ENCODE data around the gene PDIA2. TPM values are rescaled to one million over a fixed set of nuclear protein-coding genes. Genes with fewer than 3 reads are reported as not detected.
"Not testable (repeated sequence)": the region's sequence is repeated elsewhere in the genome, so short reads cannot be mapped to it uniquely, and the experiment has no call there.

The PDIA2 gene
- total RNA-seq, 1 donor from 2014 or later, result 1.6 TPM

DNA sequence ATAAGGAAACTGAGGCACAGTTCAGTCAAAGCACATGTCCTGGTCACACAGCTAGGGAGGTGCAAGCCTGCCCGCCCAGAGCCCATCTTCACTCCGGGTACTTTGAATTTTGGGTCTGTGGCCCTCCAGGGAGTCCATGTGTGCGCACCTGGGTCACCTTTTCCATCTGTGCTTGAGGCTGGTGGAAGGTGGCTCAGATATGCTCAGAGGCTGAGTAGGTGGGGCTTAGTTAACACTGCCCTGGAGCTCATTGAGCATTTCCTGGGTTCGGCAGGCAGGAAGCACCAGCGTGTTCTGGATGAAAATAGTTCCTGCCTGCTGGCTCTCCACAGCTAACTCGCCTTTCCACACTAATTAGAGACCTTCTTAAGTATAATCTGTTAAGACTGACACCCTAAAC is 29.1 kb upstream of the PDIA2 start:
- DNase-seq (ENCODE audit: low spot score), result no peak
- no peak overlapping the region for H3K4me3 Mint-ChIP-seq (ENCODE audit: unreplicated experiment)
- no peaks in the 10 kb centered on the region for H3K27me3 Mint-ChIP-seq (ENCODE audit: low read depth)
- peaks cover 20% of the 10 kb centered on the region for H3K36me3 Mint-ChIP-seq (ENCODE audit: low read depth)
- H3K9me3 Mint-ChIP-seq (ENCODE audit: low read depth), result no peaks in the 10 kb centered on the region
- H3K4me1 Mint-ChIP-seq (ENCODE audit: low read depth), result no peaks in the 10 kb centered on the region
- H3K27ac Mint-ChIP-seq (ENCODE audit: unreplicated experiment), result no peak overlapping the region
- TF ChIP-seq, protein P1, sequence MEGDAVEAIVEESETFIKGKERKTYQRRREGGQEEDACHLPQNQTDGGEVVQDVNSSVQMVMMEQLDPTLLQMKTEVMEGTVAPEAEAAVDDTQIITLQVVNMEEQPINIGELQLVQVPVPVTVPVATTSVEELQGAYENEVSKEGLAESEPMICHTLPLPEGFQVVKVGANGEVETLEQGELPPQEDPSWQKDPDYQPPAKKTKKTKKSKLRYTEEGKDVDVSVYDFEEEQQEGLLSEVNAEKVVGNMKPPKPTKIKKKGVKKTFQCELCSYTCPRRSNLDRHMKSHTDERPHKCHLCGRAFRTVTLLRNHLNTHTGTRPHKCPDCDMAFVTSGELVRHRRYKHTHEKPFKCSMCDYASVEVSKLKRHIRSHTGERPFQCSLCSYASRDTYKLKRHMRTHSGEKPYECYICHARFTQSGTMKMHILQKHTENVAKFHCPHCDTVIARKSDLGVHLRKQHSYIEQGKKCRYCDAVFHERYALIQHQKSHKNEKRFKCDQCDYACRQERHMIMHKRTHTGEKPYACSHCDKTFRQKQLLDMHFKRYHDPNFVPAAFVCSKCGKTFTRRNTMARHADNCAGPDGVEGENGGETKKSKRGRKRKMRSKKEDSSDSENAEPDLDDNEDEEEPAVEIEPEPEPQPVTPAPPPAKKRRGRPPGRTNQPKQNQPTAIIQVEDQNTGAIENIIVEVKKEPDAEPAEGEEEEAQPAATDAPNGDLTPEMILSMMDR (IDR thresholded peaks at IDR 0.05), result no peak

GRCh38 chr16:254461-254860 is 28.5 kb upstream of the PDIA2 start:
- H3K27me3 Mint-ChIP-seq (ENCODE audit: low read depth), result no peaks in the 10 kb centered on the region
- H3K27ac Mint-ChIP-seq (ENCODE audit: unreplicated experiment), result no peak overlapping the region
- DNase-seq (ENCODE audit: low spot score), result no peak
- peaks cover 20% of the 10 kb centered on the region for H3K36me3 Mint-ChIP-seq (ENCODE audit: low read depth)
- no peak overlapping the region for H3K4me3 Mint-ChIP-seq (ENCODE audit: unreplicated experiment)
- no peaks in the 10 kb centered on the region for H3K9me3 Mint-ChIP-seq (ENCODE audit: low read depth)
- TF ChIP-seq, protein P1 (IDR thresholded peaks at IDR 0.05), result no peak
- H3K4me1 Mint-ChIP-seq (ENCODE audit: low read depth), result no peaks in the 10 kb centered on the region

GRCh38 chr16:255183-255582 is 27.8 kb upstream of the PDIA2 start:
- H3K27ac Mint-ChIP-seq (ENCODE audit: unreplicated experiment), result no peak overlapping the region
- no peak overlapping the region for H3K4me3 Mint-ChIP-seq (ENCODE audit: unreplicated experiment)
- H3K36me3 Mint-ChIP-seq (ENCODE audit: low read depth), result peaks cover 19% of the 10 kb centered on the region
- TF ChIP-seq, protein P1 (IDR thresholded peaks at IDR 0.05), result no peak
- no peaks in the 10 kb centered on the region for H3K4me1 Mint-ChIP-seq (ENCODE audit: low read depth)
- DNase-seq (ENCODE audit: low spot score), result no peak
- H3K9me3 Mint-ChIP-seq (ENCODE audit: low read depth), result no peaks in the 10 kb centered on the region
- no peaks in the 10 kb centered on the region for H3K27me3 Mint-ChIP-seq (ENCODE audit: low read depth)

GRCh38 chr16:258091-258490 is 24.9 kb upstream of the PDIA2 start:
- H3K27ac Mint-ChIP-seq (ENCODE audit: unreplicated experiment); H3K4me3 Mint-ChIP-seq (ENCODE audit: unreplicated experiment); H3K27me3 Mint-ChIP-seq (ENCODE audit: low read depth); DNase-seq (ENCODE audit: low spot score); H3K9me3 Mint-ChIP-seq (ENCODE audit: low read depth); H3K4me1 Mint-ChIP-seq (ENCODE audit: low read depth): not testable (repeated sequence)
- peaks cover 23% of the 10 kb centered on the region for H3K36me3 Mint-ChIP-seq (ENCODE audit: low read depth)

- H3K27ac Mint-ChIP-seq (ENCODE audit: unreplicated experiment), result no peak overlapping the region
- H3K9me3 Mint-ChIP-seq (ENCODE audit: low read depth), result no peaks in the 10 kb centered on the region
- TF ChIP-seq, protein P1 (IDR thresholded peaks at IDR 0.05), result no peak
- no peak overlapping the region for H3K4me3 Mint-ChIP-seq (ENCODE audit: unreplicated experiment)
- no peaks in the 10 kb centered on the region for H3K27me3 Mint-ChIP-seq (ENCODE audit: low read depth)
- H3K4me1 Mint-ChIP-seq (ENCODE audit: low read depth), result no peaks in the 10 kb centered on the region
- DNase-seq (ENCODE audit: low spot score), result no peak
- H3K36me3 Mint-ChIP-seq (ENCODE audit: low read depth), result peaks cover 21% of the 10 kb centered on the region
These were observed 23.7 kb upstream of the PDIA2 start for GRCh38 chr16:259226-259625.

DNA sequence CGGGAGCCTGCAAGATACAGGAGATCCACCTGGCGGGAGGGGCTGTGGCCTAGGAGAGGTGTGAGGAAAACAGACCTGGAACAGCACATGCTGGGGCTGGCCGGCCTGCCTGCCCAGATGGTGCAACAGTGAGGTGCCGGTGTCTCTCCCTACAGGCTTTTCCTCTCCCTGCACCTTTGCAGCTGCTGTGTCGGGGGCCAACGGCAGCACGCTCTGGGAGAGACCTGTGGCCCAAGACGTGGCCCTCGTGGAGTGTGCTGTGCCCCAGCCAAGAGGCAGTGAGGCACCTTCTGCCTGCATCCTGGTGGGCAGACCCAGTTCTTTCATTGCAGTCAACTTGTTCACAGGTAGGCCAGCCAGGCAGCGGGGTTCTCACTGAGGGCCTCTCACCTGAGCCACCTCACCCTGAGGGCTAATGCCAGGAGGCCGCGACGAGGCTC is 23.1 kb upstream of the PDIA2 start:
- no peaks in the 10 kb centered on the region for H3K27me3 Mint-ChIP-seq (ENCODE audit: low read depth)
- no peaks in the 10 kb centered on the region for H3K4me1 Mint-ChIP-seq (ENCODE audit: low read depth)
- no peak overlapping the region for H3K27ac Mint-ChIP-seq (ENCODE audit: unreplicated experiment)
- H3K4me3 Mint-ChIP-seq (ENCODE audit: unreplicated experiment), result no peak overlapping the region
- TF ChIP-seq, protein P1 (IDR thresholded peaks at IDR 0.05), result no peak
- DNase-seq (ENCODE audit: low spot score), result no peak
- H3K36me3 Mint-ChIP-seq (ENCODE audit: low read depth), result peaks cover 20% of the 10 kb centered on the region
- no peaks in the 10 kb centered on the region for H3K9me3 Mint-ChIP-seq (ENCODE audit: low read depth)
